AG09309 (cell line): ENCODE data around the gene EIF2B2.

Experiments
- DNase-seq: peaks from one replicate; pipeline ENCODE4 v3.0.0-alpha.2; 2010; ENCODE audit warnings: low read depth
- H3K4me3 ChIP-seq: 2 replicates; pipeline ENCODE4 v1.5.1; 2011; ENCODE audit warnings: mild to moderate bottlenecking, low read depth, low read length, moderate library complexity; ENCODE audit not compliant: control insufficient read depth
- CTCF ChIP-seq: IDR thresholded peaks from 2 replicates; pipeline ENCODE4 v1.5.1; 2011; ENCODE audit warnings: mild to moderate bottlenecking, low read depth, low read length, inconsistent platforms; ENCODE audit not compliant: insufficient read depth, control insufficient read depth; ENCODE audit errors: missing control alignments

The EIF2B2 gene

GRCh38 chr14:75018694-75019093 is 16.0 kb downstream of the EIF2B2 start:
- no peak for TF ChIP-seq CTCF
- no peak for DNase-seq
- H3K4me3 ChIP-seq: no peak overlapping the region

- H3K4me3 ChIP-seq: no peak overlapping the region
- DNase-seq: no peak
- TF ChIP-seq CTCF: peak; percentile 32
Measured at GRCh38 chr14:75022655-75023054, 19.9 kb downstream of the EIF2B2 start.

DNA sequence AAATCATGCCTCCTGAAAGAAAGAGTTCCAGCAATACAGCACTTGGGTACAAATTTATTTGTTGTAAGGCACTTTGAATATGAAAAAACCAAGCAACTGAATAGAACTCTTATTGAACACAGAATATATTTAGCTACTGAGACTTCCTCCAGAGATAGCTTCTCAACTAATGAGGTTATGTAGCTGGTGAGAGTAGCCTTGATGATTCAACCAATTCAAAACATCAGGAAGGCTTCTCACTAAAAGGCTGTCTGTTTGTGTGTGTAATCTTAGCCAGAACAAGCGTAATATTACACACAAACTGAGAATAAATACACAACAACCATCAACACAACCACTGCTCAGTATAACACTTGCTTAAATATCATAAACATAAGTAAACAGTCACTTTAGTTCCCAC is 20.4 kb downstream of the EIF2B2 start:
- no peak overlapping the region for H3K4me3 ChIP-seq
- no peak for DNase-seq
- TF ChIP-seq CTCF: no peak

GRCh38 chr14:75025082-75025481 is 22.4 kb downstream of the EIF2B2 start:
- DNase-seq: no peak
- H3K4me3 ChIP-seq: no peak overlapping the region
- no peak for TF ChIP-seq CTCF

DNA sequence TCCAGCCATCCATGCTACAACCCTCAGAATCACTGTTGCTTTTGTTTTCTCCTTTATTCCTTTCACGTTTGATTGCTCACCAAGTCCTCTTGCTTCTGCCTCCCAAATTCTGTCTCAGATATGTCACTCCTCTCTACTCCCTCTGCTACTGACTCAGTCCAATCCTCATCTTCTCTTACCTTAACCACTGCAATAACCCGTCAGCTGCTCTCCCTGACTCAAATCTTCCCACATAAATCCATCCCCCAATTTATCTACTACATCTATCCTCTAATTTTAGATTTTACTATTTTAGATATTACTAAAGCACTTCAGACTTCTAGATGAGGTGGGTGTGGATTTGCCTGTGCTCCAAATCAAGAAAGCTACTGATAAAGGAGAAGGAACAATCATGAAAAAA is 23.2 kb downstream of the EIF2B2 start:
- TF ChIP-seq CTCF: no peak
- DNase-seq: no peak
- H3K4me3 ChIP-seq: no peak overlapping the region

DNA sequence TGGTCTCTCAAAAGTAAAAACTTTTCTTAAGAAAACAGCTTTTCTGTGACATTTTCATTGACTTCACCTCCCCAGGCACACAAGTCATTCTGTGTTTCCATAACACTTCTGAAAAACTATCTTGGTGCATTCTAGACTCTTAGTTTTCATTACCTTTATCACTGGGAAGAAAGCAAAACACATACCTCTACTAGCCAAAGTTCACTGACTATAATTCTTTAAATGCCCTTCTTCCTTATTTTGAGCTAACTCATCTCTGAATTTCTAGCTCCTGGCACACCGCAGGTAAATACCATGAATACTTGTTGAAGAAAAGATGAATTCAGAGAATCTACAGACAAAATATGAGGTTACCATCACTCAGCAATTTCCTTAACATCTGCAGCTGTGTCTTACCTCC is 27.4 kb downstream of the EIF2B2 start:
- no peak for DNase-seq
- no peak overlapping the region for H3K4me3 ChIP-seq
- no peak for TF ChIP-seq CTCF

- DNase-seq: no peak
- no peak for TF ChIP-seq CTCF
- no peak overlapping the region for H3K4me3 ChIP-seq
Measured at GRCh38 chr14:75032939-75033338, 30.2 kb downstream of the EIF2B2 start.
